Activated CD8-positive, alpha-beta memory T cell treated with anti-CD3 and anti-CD28 coated beads for 1 hour (primary cell): ENCODE data around the gene TMEM132C.

Source experiments
- DNase-seq, 2 donors: peaks; one replicate each; pipeline ENCODE4 v3.0.0-alpha.2; 2020; ENCODE audit warnings: low read depth in 1 of 2; ENCODE audit errors: extremely low read depth in 1 of 2

The TMEM132C gene

DNA sequence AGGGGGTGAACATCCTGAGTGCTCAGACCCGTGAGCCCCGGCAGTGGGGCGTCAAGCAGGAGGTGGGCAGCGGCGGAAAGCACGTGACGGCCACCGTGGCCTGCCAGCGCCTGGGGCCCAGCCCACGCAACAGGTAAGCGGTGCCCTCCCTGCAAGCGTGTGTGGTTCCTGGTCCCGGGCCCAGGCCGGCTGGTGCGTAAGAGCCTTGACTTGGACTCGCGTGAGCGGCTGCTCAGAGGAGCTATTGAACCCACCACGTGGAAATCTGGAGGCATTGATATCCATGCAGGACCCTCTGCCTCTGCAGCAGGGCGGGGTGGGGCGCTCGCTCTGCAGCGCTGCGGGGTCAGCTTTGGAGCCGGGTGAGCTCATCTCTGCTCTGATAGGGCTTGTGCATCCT lies 277.0 kb downstream of the TMEM132C start:
- no peak for DNase-seq

DNA sequence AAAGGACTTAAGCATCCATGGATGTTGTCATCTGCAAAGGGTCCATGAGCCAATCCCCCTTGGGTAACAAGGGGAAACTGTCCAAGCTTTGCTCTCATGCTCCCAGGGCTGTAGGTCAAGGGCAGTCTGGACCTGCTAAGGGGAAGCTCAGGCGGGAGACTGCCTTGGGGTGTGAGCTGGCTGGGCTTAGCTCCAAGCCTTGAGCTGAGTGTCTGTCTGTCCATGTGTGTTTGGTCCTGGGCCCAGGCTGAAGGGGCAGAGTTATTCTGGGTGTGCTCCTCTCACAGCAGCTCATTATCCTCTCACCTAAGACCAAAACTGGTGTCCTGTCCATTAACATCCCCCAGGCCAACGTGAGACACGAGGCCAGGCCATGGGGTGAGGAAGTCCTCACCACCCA lies 282.0 kb downstream of the TMEM132C start:
- no peak for DNase-seq

DNA sequence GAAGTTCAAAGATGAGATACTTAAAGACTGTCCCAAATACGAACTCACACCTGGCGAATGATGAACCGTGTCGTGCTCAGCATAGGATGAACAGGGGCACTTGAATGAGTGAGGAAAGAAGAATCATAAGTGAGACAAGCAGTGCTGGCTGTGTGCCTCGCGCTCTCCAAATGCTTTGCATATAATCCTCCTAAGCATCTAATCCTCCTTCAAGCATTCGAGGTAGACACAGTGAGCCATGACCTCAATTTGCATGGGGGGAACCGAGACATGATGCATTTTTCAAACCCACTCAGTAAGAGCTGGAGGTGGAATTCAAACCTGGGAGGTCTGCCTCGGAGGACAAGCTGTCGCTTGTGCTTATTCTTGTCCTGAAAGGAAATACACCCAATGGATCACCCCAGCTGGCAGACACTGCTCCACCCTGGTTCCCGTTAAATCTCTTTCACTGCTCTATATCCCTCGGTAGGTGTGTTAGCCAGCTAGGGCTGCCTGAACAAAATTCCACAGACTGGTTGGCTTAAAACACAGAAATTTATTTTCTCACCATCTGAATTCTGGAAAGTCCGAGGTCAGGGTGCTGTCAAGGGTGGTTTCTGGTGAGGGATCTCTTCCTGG lies 282.7 kb downstream of the TMEM132C start:
- no peak for DNase-seq

DNA sequence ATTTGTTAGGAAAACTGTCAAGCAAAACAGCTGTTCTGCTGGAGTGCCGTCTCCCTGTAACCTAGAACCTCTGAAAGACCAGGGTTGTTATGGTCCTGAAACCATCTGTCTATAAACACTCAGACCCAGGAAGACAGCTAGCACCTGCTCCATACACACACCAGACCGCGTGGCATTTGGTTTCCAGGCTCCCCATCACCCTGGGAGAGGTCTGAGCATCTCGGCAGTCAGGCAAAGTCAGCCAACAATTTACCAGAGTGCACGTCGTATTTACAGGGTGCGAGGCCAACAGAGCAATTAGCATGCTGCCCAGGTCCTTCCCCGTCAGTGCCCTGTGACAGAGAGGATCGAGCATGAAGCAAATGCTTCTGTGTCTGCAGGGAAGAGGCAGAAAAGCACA lies 284.3 kb downstream of the TMEM132C start:
- no peak for DNase-seq

DNA sequence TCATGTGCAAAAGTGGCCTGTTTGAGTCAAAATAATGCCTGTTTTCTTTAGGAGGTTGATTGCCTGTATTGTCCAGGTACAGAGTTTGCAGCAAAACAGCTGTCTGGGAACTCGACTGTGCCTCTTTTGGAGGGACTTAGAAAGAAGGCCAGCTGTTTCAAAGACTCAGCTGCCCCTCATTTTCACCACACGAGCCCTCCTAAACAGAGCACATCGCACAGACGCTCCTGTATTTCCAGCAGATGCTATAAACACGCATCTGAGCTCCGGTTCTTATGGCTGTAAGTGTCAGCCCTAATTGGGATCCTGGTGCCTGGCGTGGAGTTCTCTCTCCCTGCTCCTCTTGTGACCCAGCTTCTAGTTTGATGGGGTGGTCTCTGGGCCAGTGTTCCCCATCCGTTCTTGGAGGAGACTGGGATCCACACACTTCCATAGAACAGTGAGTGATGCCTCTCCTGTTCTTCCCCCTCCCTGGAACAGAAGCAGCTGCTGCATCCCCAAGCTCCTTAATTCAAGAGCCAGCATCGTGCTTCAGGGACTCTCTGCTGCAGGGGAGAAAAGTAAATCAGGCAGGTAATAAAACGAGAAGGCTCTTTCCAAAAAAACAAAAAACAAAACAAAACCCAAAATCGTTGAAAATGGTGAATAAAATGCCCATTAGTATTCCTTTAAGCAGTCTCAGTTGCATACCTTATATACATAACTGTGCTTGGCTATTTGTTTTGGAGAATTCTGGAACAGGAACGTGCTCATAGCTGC lies 287.8 kb downstream of the TMEM132C start:
- DNase-seq, result no peak

DNA sequence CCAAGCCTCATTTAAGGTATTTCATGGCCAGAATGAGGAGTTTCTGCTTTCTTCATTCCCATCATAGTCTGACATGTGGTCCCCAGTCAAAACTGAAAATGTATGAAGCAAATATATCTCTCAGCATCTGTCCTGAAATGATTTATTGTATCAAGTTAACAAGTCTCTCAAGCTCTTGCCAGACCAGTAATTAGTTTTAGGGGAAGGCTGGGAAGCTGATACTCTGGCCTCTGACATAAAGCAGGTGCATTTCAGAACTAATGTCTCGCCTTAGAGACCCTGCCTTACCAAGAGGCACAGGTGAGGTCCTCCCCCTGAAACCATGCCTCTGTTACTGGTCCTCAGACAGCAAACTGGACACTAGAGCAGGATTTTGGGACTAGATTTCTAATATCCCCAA lies 290.3 kb downstream of the TMEM132C start:
- DNase-seq, result no peak

DNA sequence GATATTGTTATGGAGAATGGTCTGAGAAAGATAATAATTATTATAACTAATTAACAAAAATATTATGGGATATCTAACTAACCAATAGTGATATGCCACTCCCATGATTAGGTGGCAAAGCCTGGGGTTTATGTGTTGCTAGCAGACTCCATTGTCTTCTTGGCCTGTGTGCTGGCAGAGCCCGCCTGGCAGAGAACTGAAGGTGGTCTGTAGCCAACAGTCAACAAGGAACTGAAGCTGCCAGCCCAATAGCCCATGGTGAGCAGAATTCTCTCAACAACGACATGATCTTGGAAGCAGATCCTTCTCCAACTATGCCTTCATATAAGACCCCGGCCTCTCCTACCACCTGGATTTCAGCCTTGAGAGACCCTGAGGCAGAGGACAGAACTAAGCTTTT lies 298.0 kb downstream of the TMEM132C start:
- DNase-seq, result no peak

DNA sequence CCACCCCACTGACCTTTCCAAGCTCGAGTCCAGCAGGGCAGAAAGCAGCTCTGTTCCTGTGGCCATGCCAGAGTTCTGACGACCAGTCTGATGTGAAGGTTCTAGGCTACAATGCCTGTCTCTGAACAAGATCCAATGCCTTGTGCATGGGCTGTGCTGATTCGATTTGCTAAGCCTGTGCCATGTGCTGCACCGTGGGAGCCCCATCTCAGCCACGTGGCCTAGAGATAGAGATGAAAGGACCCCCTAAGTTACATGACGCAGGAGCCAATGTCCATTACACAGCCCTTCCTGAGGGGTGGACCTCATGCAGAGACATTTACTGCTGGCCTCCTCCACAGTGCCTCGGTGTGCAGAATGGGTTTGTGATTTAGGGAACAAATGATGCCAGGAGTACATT lies 300.8 kb downstream of the TMEM132C start:
- DNase-seq, result no peak

DNA sequence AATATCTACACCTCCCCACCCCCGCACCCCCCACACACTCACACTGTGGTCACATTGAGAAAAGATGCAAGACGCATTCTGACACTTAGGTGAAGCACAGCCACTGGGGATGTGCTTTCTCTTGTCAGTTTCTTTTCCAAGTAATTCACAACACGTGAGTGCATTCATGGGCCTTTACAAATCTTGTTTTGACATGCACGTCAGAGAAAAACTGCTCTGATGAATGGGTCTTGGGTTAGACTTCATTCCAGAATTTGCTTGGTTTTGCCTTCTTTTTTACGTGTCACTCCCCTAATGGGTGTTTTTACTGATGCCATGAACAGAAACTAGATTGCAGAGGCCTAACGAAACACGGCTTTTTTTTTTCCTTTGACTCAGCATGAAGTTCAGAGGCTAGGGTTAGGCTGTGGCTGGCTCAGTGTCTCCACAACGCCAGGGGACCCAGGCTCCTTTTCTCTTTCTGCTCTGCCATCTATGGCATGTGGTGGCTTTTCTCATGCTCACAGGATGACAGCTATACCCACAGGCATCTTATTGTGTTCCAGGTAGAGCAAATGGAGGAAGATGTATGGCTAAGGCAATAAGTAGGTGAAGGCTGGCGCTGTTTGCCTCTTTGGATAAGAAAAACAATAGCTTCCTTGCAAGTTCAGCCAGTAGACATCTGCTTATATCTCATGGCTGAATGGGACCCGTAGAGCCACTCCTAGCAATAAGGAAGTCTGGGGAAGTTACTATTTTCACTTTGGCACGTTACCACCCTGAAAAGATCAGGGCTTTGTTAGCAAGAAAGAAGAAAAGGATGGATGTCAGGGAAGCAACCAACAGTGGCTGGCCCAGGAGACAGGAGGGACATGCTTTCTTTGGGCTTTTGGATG lies 303.5 kb downstream of the TMEM132C start:
- no peak for DNase-seq

DNA sequence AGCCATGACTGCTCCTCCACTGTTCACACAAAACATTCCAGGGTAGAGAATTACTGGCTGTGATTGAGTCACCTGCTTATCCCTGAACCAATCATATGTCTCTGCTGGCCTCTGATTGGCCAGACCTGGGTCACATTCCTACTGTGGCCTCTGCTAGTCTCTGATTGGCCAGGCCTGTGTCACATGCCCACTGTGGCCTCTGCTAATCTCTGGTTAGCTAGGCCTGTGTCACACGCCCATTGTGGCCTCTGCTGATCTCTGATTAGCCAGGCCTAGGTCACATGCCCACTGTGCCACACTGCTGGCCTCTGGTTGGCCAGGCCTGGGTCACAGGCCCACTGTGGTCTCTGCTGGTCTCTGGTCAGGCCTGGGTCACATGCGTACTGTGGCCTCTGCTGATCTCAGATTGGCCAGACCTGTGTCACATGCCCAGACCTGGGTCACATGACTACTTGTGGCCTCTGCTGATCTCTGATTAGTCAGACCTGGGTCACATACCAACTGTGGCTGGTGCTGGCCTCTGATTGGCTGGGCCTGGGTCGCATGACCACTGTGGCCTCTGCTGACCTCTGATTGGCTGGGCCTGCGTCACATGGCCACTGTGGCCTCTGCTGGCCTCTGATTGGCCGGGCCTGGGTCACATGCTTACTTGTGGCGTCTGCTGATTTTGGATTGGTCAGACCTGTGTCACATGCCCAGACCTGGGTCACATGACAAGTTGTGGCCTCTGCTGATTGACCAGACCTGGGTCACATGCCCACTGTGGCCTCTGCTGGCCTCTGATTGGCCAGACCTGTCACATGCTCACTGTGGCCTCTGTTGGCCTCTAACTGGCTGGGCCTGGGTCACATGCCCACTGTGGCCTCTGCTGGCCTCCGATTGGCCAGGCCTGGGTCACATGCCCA lies 305.2 kb downstream of the TMEM132C start:
- DNase-seq, result no peak

DNA sequence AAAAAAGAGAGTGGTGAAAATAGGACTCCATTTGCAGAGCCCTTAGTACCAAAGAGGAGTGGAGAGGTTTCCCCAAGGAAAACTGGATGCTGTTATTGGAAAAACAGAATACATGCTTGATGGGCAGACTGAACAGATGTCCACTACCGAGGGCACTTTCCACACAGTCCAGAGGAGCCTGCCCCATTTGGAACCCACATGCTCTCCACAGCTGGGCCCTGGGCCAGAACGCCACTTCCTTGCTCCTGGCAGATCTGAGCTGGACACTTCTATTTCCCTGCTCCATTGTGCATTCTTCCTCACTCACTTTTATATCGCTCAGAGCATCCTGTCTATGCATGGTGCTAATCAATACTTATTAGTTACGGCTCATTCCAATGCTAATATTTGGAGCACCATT lies 306.9 kb downstream of the TMEM132C start:
- no peak for DNase-seq

DNA sequence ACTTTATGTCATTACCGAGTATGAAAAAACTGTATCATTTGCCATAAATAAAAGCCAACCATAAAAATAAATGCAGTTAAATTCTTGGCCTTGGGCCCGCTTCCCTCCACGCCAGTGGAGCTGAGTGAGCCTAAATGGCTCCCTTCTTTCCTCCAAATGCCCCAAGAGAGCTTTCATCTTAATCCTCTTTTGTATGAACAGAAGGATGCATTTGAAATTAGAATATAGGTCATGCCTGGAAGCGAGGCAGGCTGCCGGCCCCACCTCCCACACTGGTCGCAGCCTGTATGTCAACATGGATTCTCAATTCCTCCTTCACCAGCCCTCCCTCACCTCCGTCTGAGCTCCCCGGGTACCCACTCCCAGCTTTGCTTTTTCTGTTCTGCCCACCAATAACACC lies 311.1 kb downstream of the TMEM132C start:
- DNase-seq, result no peak

DNA sequence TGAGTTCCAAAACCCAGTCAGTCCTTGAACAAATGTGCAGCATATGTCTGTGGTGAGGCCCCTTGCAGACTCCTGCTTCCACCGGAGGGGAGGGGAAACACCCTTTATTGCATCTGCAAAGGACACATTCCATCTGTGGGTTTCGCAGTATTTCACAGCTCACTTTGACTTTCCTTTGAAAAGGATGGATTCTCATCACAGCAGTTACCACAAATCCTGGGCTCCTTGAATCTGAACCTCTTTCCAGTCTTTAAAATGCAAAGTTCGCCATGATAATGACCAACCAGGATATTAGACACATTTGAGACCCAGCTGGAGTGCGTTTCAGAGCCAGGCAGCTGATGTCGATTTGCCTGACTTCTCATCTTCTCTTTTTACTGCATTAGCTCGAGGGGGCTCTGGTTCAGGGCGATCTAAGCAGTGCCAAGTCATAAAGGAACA lies 314.4 kb downstream of the TMEM132C start:
- DNase-seq, result no peak

DNA sequence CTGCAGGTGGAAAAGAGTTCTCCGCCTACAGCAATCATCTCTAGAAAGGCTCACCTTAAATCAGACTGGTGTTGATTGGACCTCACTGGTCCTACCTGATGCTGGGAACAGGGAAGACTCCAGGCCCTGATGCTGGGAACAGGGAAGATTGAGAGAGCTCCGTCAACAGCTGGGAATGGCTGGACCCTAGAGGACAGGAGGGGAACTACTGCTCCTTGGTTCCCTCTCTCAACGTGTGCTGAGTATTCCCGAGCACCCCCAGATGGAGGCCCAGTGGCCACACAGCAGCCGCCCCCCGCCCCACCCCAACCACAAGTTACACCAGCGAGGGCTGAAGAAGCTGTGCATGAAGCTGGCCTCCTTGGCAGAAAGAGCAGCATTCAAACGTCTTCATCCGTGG lies 316.5 kb downstream of the TMEM132C start:
- no peak for DNase-seq

DNA sequence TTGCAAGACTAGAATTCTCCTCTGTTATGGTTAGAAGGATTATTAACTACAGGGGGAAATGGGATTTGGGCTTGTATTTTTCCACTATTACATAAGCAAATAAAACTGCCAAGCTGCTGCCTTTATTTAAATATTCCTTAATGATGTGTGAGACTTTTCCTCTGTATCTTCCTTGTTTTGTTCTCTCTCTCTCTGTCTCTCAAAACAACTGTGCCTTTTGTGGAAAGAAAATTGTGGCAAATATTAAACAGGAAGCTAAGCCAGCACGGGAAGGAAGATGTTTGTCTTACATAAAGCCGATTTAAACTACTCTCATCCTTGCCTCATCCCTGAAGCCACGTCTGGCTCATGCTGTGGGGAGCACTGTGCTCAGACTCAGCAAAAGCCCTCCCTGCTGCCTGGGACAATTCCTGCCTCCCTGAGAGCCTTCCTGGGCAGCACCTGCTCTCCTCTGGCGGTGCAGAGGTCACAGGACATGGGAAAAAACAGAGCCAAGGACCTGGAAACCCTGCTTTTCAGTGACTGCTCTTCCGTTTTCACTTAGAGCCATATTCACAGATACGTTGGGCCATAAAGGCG lies 319.6 kb downstream of the TMEM132C start:
- no peak for DNase-seq

DNA sequence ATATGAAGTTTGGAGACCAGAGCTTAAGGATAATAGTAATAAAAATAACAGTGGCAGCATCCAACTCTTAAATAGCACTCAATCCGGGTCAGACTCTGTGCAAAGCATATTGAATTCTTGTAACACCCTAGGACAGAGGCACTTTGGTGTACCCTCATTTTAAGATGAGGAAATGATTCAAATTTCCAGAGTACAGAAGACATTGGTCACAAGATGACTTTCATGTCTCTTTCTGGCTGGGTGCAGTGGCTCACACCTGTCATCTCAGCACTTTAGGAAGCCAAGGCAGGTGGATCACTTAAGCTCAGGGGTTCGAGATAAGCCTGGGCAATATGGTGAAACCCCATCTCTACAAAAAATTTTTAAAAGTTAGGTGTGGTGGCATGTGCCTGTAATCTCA lies 320.9 kb downstream of the TMEM132C start:
- no peak for DNase-seq

DNA sequence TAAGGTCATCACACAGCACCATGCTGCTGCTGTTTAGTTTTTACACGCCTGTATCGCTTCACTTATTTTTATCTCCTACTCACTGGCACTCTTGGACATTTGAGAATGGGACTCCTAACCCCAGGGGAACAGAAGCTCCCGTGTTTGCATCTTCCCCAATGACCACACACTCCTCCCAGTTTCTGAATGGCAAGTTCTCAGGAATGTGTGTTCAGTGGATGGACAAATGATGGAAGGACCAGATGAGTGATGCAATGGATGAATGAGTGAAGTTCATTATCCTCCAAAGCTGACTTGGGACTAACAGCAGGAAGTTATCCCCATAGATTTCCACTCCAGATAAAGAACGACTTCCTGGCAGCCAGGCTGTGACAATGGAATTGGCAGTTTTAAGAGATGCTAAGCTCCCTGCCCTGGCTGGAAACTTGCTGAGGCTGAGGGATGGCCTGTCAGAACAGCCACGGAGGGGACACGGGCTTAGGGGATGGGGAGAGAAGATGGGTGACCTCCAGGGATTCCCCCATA lies 325.3 kb downstream of the TMEM132C start:
- no peak for DNase-seq

DNA sequence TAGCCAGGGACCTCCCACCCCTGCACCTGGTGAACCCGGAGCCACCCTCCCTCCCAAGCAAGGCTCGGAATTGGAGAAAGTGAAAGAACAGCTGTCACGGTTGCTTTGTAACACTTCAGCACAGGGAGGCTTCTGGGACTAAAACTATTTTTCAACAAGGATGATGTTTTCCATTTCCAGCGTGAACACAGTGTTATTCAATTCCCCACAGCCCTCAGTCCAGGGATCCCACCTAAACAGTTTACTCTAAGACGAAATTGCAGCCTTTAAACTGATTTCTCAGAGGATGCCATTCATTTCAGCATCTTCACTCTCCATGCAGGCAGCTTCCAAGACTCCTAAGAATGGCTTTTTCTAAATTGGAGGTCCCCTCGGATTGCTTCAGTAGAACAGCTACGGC lies 327.6 kb downstream of the TMEM132C start:
- no peak for DNase-seq

DNA sequence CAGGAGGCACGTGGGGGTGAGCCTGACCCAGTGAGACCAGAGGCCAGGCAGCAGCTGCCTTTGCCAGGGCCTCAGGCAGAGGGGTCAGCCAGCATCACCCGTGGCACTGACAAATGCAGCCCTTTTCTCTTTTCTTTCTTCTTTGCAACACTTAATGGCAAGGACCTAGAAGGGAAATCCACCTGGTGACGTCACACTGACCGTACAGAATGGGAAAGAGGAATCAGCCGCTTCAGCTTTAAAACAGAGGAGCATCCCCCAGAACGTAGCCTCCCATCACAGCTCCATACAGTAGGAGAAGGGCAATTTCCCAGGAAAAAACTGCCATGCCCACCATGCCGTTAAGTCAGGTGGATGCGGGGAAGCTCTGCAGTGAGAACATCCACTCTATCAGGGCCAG lies 328.6 kb downstream of the TMEM132C start:
- DNase-seq, result no peak

DNA sequence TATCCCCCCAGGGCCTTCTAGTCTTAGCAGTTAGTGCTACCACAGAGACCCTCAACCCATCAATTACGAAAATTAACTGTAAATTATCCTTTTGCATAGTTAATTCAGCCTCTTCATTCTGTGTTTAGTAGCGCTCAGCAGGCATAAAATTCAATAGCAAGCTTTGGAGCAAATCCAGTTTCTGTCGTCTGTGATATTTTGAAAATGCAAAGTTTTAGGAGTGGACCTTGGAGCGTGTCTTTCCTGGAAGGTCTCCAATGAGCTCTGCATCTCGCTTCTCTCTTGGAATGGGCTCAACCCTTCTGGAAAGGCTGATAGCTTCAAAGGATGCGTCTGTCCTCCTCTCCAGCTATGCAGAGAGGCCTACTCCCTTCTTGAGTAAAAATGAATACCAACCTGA lies 333.9 kb downstream of the TMEM132C start:
- no peak for DNase-seq
